HEK293T (cell line): ENCODE data around the gene THSD7A.

Source experiments
- ARNT ChIP-seq: fragments of 450-650 bp; IDR thresholded peaks from 2 replicates; pipeline ENCODE4 v1.6.1; 2017; ENCODE audit warnings: mild to moderate bottlenecking
- ELF4 ChIP-seq: fragments of 450-650 bp; IDR thresholded peaks from 2 replicates; pipeline ENCODE4 v1.6.1; 2017; ENCODE audit warnings: antibody characterized with exemption
- FOXM1 ChIP-seq: fragments of 450-650 bp; IDR thresholded peaks from 2 replicates; pipeline ENCODE4 v1.6.1; 2017; ENCODE audit warnings: mild to moderate bottlenecking, borderline replicate concordance
- HDGF ChIP-seq: fragments of 450-650 bp; IDR thresholded peaks from 2 replicates; pipeline ENCODE4 v1.6.1; 2017; ENCODE audit warnings: antibody characterized with exemption, borderline replicate concordance
- LEF1 ChIP-seq: fragments of 450-650 bp; IDR thresholded peaks from 2 replicates; pipeline ENCODE4 v1.6.1; 2017; ENCODE audit warnings: mild to moderate bottlenecking, borderline replicate concordance
- SP1 ChIP-seq: fragments of 450-650 bp; IDR thresholded peaks from 2 replicates; pipeline ENCODE4 v1.6.1; 2017

- TF ChIP-seq ARNT (no peak), HDGF (no peak), SP1 (no peak), ELF4 (no peak), FOXM1 (no peak), LEF1 (no peak)
These were observed 375.4 kb downstream of the THSD7A start for GRCh38 chr7:11456574-11456973.
